Esophagus muscularis mucosa (tissue), 4 donors: ENCODE data around the gene PEX6. TPM values are rescaled to one million over a fixed set of nuclear protein-coding genes. Genes with fewer than 3 reads are reported as not detected.

ENCODE experiments used
- DNase-seq: peaks from one replicate; pipeline ENCODE4 v3.0.0-alpha.2; 2017; ENCODE audit errors: extremely low spot score
- H3K27ac ChIP-seq, 4 donors: fragments of 200-600 bp; sonication (generic); replicated peaks in 1 of 4; 1 replicate in 3 of 4; 2 replicates in 1 of 4; pipeline ENCODE4 v1.5.1; 2016 to 2019; ENCODE audit warnings: mild to moderate bottlenecking in 1 of 4
- H3K27me3 ChIP-seq, 4 donors: fragments of 200-600 bp; sonication (generic); one replicate each; pipeline versions ENCODE4 v1.5.1 to v1.6.0; 2016 to 2019
- H3K36me3 ChIP-seq, 4 donors: fragments of 200-600 bp; sonication (generic); one replicate each; pipeline ENCODE4 v1.5.1; 2016 to 2019
- H3K4me1 ChIP-seq, 4 donors: fragments of 200-600 bp; sonication (generic); one replicate each; pipeline ENCODE4 v1.5.1; 2016 to 2019
- H3K4me3 ChIP-seq, 4 donors: fragments of 200-600 bp; sonication (generic); 1 replicate in 2 of 4; 2 replicates in 2 of 4; pipeline ENCODE4 v1.5.1; 2016 to 2019; ENCODE audit warnings: mild to moderate bottlenecking in 4 of 4, moderate library complexity in 1 of 4
- H3K9me3 ChIP-seq, 4 donors: fragments of 200-600 bp; sonication (generic); 1 replicate in 3 of 4; 2 replicates in 1 of 4; pipeline ENCODE4 v1.5.1; 2016 to 2019
- EP300 ChIP-seq: sonication (generic); formaldehyde crosslinking; IDR thresholded peaks from one replicate; pipeline ENCODE4 v1.6.1; 2017; ENCODE audit warnings: antibody characterized with exemption
- POLR2A ChIP-seq: fragments of 450-650 bp; IDR thresholded peaks from one replicate; pipeline ENCODE4 v1.6.1; 2017; ENCODE audit warnings: antibody characterized with exemption, moderate library complexity, mild to moderate bottlenecking, low read depth
- POLR2AphosphoS5 ChIP-seq, 2 donors: sonication (generic); formaldehyde crosslinking; IDR thresholded peaks; one replicate each; pipeline ENCODE4 v1.6.1; 2017; ENCODE audit warnings: antibody characterized with exemption in 2 of 2
- WGBS: methylation state at CpG from one replicate; pipeline ENCODE4 v1.1.5; 2018; 5-methylcytosine and 5-hydroxymethylcytosine counted together
- intact Hi-C: fragments of 100-400 bp; cut with DNase I; formaldehyde crosslinking; loops from one replicate; pipeline ENCODE4 v1.15.1; 2023
- total RNA-seq, 4 donors: library from RNA; depleted of rRNA; stranded (reverse); fragments of >200 nt; gene quantifications; one replicate each; pipeline versions ENCODE4 v1.1.0 to v1.2.1, GENCODE V29; 2016
- TF ChIP-seq, protein P1 (sequence below), 3 experiments: fragments of 200-600 bp in 2 of 3; fragments of 450-650 bp in 1 of 3; sonication (generic) in 2 of 3; IDR thresholded peaks; one replicate each; pipeline ENCODE4 v1.5.1; 2017 to 2019; ENCODE audit warnings: antibody characterized with exemption in 3 of 3, mild to moderate bottlenecking in 2 of 3, moderate library complexity in 1 of 3

The PEX6 gene
- total RNA-seq, 4 donors from 2014 or later: 13.4 to 31.3 (median 21.8) TPM

DNA sequence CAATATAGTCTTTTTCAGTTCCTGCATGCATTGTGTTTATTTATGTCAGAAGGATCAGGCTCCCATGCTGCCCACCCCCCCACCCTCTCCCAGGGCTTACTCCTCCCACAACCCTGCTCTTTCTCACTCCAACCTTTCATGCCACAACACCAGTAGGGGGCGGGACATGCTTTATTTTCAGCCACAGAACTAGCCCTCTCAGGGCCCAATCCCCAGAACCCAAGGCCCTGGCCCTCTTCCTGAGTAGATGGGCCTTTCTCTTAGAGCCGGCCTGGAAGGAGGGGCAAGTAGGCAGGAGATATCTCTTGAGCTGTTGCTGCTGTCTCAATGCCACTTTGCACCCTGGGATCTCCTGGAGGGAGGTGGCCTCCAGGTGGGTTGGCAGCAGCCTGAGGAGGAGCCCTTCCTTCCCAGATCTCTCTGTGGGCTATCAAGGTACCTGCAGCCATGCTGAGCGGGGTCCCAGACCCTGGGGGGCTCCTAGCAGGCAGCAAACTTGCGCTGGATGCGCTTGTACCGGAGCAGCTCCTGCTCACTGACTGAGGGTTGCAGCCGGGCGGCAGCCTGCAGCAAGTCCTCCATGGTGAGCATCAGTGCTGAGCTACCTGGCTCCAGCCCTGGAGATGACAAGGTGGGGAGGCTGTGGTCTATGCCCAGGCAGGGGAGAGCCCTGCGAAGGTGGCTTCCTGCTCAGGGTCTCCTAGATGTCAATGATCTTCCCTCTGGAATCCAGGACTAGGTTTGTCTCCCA lies 15.0 kb downstream of the PEX6 start:
- H3K27me3 ChIP-seq: no peaks in the 10 kb centered on the region
- H3K27ac ChIP-seq: no peak overlapping the region
- no peak overlapping the region for H3K4me3 ChIP-seq
- intact Hi-C loops: no loop called here
- H3K9me3 ChIP-seq: no peaks in the 10 kb centered on the region
- DNase-seq: no peak
- H3K4me1 ChIP-seq: peaks cover 9 to 22% (median 20%) of the 10 kb centered on the region in 4 donors
- TF ChIP-seq POLR2AphosphoS5 (IDR thresholded peaks at IDR 0.05) (no peak), POLR2A (no peak), EP300 (no peak)
- TF ChIP-seq, protein P1, sequence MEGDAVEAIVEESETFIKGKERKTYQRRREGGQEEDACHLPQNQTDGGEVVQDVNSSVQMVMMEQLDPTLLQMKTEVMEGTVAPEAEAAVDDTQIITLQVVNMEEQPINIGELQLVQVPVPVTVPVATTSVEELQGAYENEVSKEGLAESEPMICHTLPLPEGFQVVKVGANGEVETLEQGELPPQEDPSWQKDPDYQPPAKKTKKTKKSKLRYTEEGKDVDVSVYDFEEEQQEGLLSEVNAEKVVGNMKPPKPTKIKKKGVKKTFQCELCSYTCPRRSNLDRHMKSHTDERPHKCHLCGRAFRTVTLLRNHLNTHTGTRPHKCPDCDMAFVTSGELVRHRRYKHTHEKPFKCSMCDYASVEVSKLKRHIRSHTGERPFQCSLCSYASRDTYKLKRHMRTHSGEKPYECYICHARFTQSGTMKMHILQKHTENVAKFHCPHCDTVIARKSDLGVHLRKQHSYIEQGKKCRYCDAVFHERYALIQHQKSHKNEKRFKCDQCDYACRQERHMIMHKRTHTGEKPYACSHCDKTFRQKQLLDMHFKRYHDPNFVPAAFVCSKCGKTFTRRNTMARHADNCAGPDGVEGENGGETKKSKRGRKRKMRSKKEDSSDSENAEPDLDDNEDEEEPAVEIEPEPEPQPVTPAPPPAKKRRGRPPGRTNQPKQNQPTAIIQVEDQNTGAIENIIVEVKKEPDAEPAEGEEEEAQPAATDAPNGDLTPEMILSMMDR (IDR thresholded peaks at IDR 0.05): no peak
- peaks cover 24 to 73% (median 64%) of the 10 kb centered on the region in 4 donors for H3K36me3 ChIP-seq
- 73% methylated on average over 2 of the region's 9 CpGs for WGBS

DNA sequence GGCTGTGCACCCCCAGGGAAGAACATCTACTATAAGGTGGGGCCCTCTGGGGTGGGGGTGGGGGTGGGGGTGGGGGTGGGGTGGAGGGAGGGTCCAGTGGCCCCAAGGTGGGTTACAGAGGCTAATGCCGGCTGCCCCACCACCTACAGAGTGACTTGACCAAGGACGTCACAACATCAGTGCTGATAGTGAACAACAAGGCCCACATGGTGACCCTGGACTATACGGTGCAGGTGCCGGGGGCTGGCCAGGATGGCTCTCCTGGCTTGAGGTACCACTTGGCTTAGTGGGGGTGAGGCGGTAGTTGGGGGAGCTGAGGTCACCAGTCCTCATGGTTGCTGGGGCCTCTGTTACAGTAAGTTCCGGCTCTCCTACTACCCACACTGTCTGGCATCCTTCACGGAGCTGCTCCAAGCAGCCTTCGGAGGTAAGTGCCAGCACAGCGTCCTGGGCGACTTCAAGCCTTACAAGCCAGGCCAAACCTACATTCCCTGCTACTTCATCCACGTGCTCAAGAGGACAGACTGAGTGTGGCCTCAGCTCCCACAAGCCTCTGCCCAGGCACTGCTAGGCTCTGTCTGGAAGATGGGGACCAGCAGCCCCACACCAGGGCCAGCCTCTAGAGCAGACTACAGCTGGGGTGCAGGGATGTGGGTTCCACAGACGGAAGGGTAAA lies 15.7 kb downstream of the PEX6 start:
- Histone ChIP-seq H3K4me1 (peaks cover 9 to 22% (median 20%) of the 10 kb centered on the region in 4 donors), H3K4me3 (no peak overlapping the region), H3K36me3 (peaks cover 24 to 65% (median 59%) of the 10 kb centered on the region in 4 donors), H3K9me3 (no peaks in the 10 kb centered on the region), H3K27ac (no peak overlapping the region), H3K27me3 (no peaks in the 10 kb centered on the region)
- no peak for DNase-seq
- WGBS: 73% methylated on average over 5 of the region's 12 CpGs
- intact Hi-C loops: no loop called here
- TF ChIP-seq POLR2AphosphoS5 (IDR thresholded peaks at IDR 0.05) (no peak), EP300 (no peak), POLR2A (no peak)
- TF ChIP-seq, protein P1 (IDR thresholded peaks at IDR 0.05): no peak

DNA sequence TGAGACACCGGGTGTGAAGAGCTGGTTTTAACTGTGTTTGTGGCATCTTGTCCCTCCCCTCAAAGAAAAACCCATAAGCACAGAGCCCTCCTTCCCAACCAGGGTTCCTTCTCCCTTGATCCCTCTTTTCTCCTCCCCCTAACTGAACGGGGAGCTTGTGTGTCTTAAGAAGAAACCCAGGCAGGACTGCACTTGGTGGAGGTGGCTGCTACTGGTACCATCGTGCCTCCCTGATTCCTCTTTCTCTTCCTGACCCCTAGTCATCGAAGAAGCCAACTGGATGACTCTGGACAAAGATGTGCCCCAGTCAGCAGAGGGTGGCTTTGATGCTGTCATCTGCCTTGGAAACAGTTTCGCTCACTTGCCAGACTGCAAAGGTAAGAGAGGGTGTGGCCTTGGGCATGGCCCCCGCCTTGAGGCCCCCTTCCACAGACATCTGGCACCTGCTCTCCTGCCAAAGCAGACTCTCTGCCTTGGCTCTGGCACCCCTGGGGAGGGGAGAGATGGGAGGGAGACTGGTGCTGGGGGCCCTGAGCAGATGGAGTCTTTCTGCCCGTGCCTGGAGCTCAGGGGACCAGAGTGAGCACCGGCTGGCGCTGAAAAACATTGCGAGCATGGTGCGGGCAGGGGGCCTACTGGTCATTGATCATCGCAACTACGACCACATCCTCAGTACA lies 16.3 kb downstream of the PEX6 start:
- H3K9me3 ChIP-seq: no peaks in the 10 kb centered on the region
- no peaks in the 10 kb centered on the region for H3K27me3 ChIP-seq
- peaks cover 9 to 22% (median 20%) of the 10 kb centered on the region in 4 donors for H3K4me1 ChIP-seq
- no peak overlapping the region for H3K27ac ChIP-seq
- WGBS: 92% methylated on average over 12 of the region's 13 CpGs
- peaks cover 24 to 59% (median 54%) of the 10 kb centered on the region in 4 donors for H3K36me3 ChIP-seq
- DNase-seq: no peak
- TF ChIP-seq, protein P1 (IDR thresholded peaks at IDR 0.05): no peak
- no peak for TF ChIP-seq POLR2AphosphoS5 (IDR thresholded peaks at IDR 0.05)
- TF ChIP-seq EP300: no peak
- TF ChIP-seq POLR2A: no peak
- intact Hi-C loops: no loop called here
- H3K4me3 ChIP-seq: no peak overlapping the region

DNA sequence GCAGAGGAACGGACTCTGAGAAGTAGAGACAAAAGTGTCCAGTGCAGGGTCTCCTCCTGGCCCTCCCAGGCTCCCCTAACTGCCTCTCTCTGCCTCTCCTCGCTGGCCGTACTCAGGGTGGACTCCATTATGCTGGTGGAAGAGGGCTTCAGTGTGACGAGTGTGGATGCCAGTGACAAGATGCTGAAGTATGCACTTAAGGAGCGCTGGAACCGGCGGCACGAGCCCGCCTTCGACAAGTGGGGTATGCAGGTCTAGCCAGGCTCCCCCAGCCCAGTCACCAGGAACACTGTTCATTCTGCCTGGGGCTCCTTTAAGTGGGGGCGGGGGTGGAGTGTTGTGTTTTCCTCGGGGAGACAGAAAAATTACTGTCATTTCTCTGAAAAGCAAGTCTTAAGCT lies 16.9 kb downstream of the PEX6 start:
- 92% methylated on average over 12 of the region's 12 CpGs for WGBS
- DNase-seq: no peak
- H3K36me3 ChIP-seq: peaks cover 24 to 53% (median 49%) of the 10 kb centered on the region in 4 donors
- no peaks in the 10 kb centered on the region for H3K9me3 ChIP-seq
- H3K27ac ChIP-seq: no peak overlapping the region
- no peak overlapping the region for H3K4me3 ChIP-seq
- TF ChIP-seq POLR2A: no peak
- H3K4me1 ChIP-seq: peaks cover 9 to 22% (median 20%) of the 10 kb centered on the region in 4 donors
- no peaks in the 10 kb centered on the region for H3K27me3 ChIP-seq
- intact Hi-C loops: no loop called here

DNA sequence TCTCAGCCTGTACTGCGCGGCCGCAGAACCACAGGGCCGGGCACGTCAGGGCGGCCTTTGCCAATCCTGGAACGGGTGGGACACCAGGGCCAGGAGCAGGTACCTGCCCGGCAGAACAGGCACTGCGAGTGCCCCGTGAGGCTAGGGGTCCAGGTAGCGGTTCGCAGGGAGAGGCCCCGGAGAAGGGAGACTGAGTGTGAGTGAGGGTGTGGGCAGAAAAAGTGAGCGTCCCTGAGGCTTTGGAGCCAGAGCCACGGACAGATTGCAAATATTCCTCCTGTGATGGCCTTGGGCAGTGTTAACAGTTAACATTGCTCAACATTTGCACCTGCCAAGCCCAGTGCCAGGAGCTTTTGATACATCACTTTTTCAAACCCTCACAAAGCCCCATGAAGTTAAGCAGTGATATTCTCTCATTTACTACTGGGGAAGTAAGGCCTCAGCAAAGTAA lies 17.9 kb downstream of the PEX6 start:
- no peaks in the 10 kb centered on the region for H3K9me3 ChIP-seq
- DNase-seq: no peak
- peak overlapping the region; percentile 54 to 61 (median 59) for H3K4me3 ChIP-seq
- no peaks in the 10 kb centered on the region for H3K27me3 ChIP-seq
- no peak for TF ChIP-seq EP300
- TF ChIP-seq POLR2A: no peak
- no peak for TF ChIP-seq POLR2AphosphoS5 (IDR thresholded peaks at IDR 0.05)
- peaks cover 17 to 43% (median 40%) of the 10 kb centered on the region in 4 donors for H3K36me3 ChIP-seq
- intact Hi-C loops: no loop called here
- H3K4me1 ChIP-seq: peaks cover 9 to 22% (median 20%) of the 10 kb centered on the region in 4 donors
- peak overlapping the region in 2 of 4 donors; percentile 33 to 47 for H3K27ac ChIP-seq
- 29% methylated on average over 13 of the region's 15 CpGs for WGBS
